Measurements from ENCODE around the gene LAX1.

LAX1 gene

DNA sequence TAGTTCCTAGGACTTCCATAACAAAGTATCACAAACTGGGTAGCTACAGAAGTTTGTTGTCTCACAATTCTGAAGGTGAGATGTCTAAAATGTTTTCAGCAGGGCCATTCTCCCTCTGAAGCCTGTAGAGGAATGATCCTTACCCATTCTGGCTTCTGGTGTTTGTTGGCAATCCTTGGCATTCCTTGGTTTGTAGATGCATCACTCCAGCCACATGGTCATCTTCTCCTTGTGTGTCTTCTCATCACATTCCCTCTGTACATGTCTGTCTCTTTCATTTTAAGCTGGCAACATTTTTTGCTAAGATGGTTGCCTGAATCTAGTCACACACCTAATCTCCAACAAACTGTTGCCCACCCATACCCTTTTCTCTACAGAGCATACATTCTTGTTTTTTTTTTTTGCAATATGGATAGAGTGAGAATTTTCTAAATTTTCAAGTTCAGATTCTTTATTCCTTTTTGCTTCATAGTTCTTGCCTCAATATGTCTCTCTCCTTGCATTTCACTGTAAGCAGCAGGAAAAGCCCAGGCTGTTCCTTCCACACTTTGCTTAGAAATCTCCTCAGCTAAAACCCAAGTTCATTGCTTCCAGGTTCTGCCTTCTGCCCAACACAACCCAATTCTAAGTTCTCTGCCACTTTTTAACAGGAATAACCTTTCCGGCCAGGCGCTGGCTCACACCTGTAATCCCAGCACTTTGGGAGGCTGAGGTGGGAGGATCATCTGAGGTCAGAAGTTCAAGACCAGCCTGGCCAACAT is 48.8 kb downstream of the LAX1 start:
- no peak overlapping the region for H3K4me3 ChIP-seq (ENCODE audit: low read depth, low read length)
- TF ChIP-seq, protein P1, sequence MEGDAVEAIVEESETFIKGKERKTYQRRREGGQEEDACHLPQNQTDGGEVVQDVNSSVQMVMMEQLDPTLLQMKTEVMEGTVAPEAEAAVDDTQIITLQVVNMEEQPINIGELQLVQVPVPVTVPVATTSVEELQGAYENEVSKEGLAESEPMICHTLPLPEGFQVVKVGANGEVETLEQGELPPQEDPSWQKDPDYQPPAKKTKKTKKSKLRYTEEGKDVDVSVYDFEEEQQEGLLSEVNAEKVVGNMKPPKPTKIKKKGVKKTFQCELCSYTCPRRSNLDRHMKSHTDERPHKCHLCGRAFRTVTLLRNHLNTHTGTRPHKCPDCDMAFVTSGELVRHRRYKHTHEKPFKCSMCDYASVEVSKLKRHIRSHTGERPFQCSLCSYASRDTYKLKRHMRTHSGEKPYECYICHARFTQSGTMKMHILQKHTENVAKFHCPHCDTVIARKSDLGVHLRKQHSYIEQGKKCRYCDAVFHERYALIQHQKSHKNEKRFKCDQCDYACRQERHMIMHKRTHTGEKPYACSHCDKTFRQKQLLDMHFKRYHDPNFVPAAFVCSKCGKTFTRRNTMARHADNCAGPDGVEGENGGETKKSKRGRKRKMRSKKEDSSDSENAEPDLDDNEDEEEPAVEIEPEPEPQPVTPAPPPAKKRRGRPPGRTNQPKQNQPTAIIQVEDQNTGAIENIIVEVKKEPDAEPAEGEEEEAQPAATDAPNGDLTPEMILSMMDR (IDR thresholded peaks at IDR 0.05; ENCODE audit: low read depth, low read length, missing control alignments) = no peak
- DNase-seq (ENCODE audit: low read depth) = no peak

DNA sequence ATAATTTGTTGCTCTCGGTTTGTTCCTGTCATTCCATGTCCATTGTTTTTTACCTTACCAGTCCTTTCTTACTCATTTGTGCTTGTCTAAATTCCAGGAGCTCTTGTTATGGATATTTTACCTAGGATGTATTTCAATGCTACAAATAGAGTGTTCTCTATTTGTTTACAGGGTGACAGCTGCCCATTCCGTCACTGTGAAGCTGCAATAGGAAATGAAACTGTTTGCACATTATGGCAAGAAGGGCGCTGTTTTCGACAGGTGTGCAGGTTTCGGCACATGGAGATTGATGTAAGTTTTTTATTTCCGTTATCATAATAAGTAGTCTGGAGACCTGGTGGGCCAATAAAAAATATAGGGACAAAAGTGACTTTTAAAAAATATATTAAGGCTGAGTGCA is 53.4 kb downstream of the LAX1 start:
- no peak for DNase-seq (ENCODE audit: low read depth)
- H3K4me3 ChIP-seq (ENCODE audit: low read depth, low read length) = no peak overlapping the region
- TF ChIP-seq, protein P1 (IDR thresholded peaks at IDR 0.05; ENCODE audit: low read depth, low read length, missing control alignments) = no peak

DNA sequence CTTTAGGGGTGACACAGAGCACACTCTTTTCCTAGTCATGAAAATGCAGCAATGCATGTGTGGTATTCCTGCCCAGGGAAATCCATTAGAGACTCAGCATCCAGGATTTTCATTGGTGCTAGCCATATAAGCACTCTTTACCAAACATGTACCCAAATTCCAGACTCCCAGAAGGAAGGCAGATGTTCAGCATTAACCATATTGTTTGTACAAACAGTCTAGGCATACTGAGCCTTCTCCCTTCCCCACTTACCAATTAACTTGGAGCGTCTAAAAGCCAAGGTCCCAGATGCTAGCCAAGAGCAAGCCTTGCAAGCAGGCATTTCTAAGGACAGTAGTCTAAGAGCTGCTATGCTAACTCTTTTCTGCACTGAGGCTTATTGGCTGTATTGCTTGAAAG is 58.3 kb downstream of the LAX1 start:
- DNase-seq (ENCODE audit: low read depth) = no peak
- H3K4me3 ChIP-seq (ENCODE audit: low read depth, low read length) = no peak overlapping the region
- TF ChIP-seq, protein P1 (IDR thresholded peaks at IDR 0.05; ENCODE audit: low read depth, low read length, missing control alignments) = no peak
